ENCODE measurements around the gene SLC6A15.

Gene SLC6A15

GRCh38 chr12:84877340-84877739 lies 35.3 kb downstream of the SLC6A15 start:
- no peak for TF ChIP-seq CTCF (IDR thresholded peaks at IDR 0.05; ENCODE audit: control insufficient read depth, insufficient read depth, low read depth, low read length, missing control alignments)
- H3K4me3 ChIP-seq (ENCODE audit: control insufficient read depth, low read depth, low read length): no peak overlapping the region
- no peak for DNase-seq (ENCODE audit: low read depth)

- H3K4me3 ChIP-seq (ENCODE audit: control insufficient read depth, low read depth, low read length): no peak overlapping the region
- TF ChIP-seq CTCF (IDR thresholded peaks at IDR 0.05; ENCODE audit: control insufficient read depth, insufficient read depth, low read depth, low read length, missing control alignments): no peak
- no peak for DNase-seq (ENCODE audit: low read depth)
Observed at GRCh38 chr12:84875241-84875640, 37.4 kb downstream of the SLC6A15 start.

- no peak overlapping the region for H3K4me3 ChIP-seq (ENCODE audit: control insufficient read depth, low read depth, low read length)
- no peak for TF ChIP-seq CTCF (IDR thresholded peaks at IDR 0.05; ENCODE audit: control insufficient read depth, insufficient read depth, low read depth, low read length, missing control alignments)
- no peak for DNase-seq (ENCODE audit: low read depth)
Observed at GRCh38 chr12:84874825-84875139, 37.8 kb downstream of the SLC6A15 start.

GRCh38 chr12:84874125-84874824 lies 38.3 kb downstream of the SLC6A15 start:
- TF ChIP-seq CTCF (IDR thresholded peaks at IDR 0.05; ENCODE audit: control insufficient read depth, insufficient read depth, low read depth, low read length, missing control alignments): peak; percentile 53
- no peak overlapping the region for H3K4me3 ChIP-seq (ENCODE audit: control insufficient read depth, low read depth, low read length)
- DNase-seq (ENCODE audit: low read depth): peak; percentile 28

- no peak for TF ChIP-seq CTCF (IDR thresholded peaks at IDR 0.05; ENCODE audit: control insufficient read depth, insufficient read depth, low read depth, low read length, missing control alignments)
- DNase-seq (ENCODE audit: low read depth): peak; percentile 31
- no peak overlapping the region for H3K4me3 ChIP-seq (ENCODE audit: control insufficient read depth, low read depth, low read length)
Observed at GRCh38 chr12:84862186-84862585, 50.4 kb downstream of the SLC6A15 start.

GRCh38 chr12:84860718-84861117 lies 51.9 kb downstream of the SLC6A15 start:
- DNase-seq (ENCODE audit: low read depth): no peak
- no peak overlapping the region for H3K4me3 ChIP-seq (ENCODE audit: control insufficient read depth, low read depth, low read length)
- no peak for TF ChIP-seq CTCF (IDR thresholded peaks at IDR 0.05; ENCODE audit: control insufficient read depth, insufficient read depth, low read depth, low read length, missing control alignments)

- TF ChIP-seq CTCF (IDR thresholded peaks at IDR 0.05; ENCODE audit: control insufficient read depth, insufficient read depth, low read depth, low read length, missing control alignments): no peak
- H3K4me3 ChIP-seq (ENCODE audit: control insufficient read depth, low read depth, low read length): no peak overlapping the region
- DNase-seq (ENCODE audit: low read depth): no peak
Observed at GRCh38 chr12:84858796-84859195, 53.8 kb downstream of the SLC6A15 start.
